ENCODE results near the gene RIN2. TPM values are rescaled to one million over a fixed set of nuclear protein-coding genes. Genes with fewer than 3 reads are reported as not detected.

RIN2 gene
- total RNA-seq: 10 to 100 TPM; 49.2 to 68.0 TPM
- long read RNA-seq, donor 1, partial matches to known transcripts: 13 of 24 reads
- long read RNA-seq, donor 1, other reads (novel, unspliced or antisense): 11 of 24 reads
- long read RNA-seq, donor 2, partial matches to known transcripts: 9 of 24 reads
- long read RNA-seq, donor 2, other reads (novel, unspliced or antisense): 15 of 24 reads

GRCh38 chr20:19758133-19758500, at the start of gene RIN2:
RIN2 (plus strand) TSS chr20:19758258; CDS start chr20:19889602, 131,344 bp downstream.
- DNase-seq (ENCODE audit: low spot score): no peak

GRCh38 chr20:19709635-19710335, 48.3 kb upstream of the RIN2 start:
- no peak for DNase-seq (ENCODE audit: low spot score)
- intact Hi-C loops (cut with DNase I): no loop called here

More at GRCh38 chr20:19758133-19758500, at the start of gene RIN2:
- intact Hi-C loops (cut with DNase I): no loop called here

- intact Hi-C loops (cut with DNase I): no loop called here
- DNase-seq (ENCODE audit: low spot score): no peak
These were observed 47.5 kb upstream of the RIN2 start for GRCh38 chr20:19710336-19711120.

GRCh38 chr20:19711126-19711525, 46.9 kb upstream of the RIN2 start:
- no peak for DNase-seq (ENCODE audit: low spot score)
- intact Hi-C loops (cut with DNase I): no loop called here

- intact Hi-C loops (cut with DNase I): no loop called here
- DNase-seq (ENCODE audit: low spot score): no peak
These were observed 45.3 kb upstream of the RIN2 start for GRCh38 chr20:19712721-19713260.

GRCh38 chr20:19713822-19714578, 44.1 kb upstream of the RIN2 start:
- DNase-seq (ENCODE audit: low spot score): no peak
- intact Hi-C loops (cut with DNase I): no loop called here

- intact Hi-C loops (cut with DNase I): no loop called here
- no peak for DNase-seq (ENCODE audit: low spot score)
These were observed 43.5 kb upstream of the RIN2 start for GRCh38 chr20:19714579-19714840.

GRCh38 chr20:19715986-19716385, 42.1 kb upstream of the RIN2 start:
- no peak for DNase-seq (ENCODE audit: low spot score)
- intact Hi-C loops (cut with DNase I): no loop called here

- DNase-seq (ENCODE audit: low spot score): no peak
- intact Hi-C loops (cut with DNase I): no loop called here
These were observed 39.2 kb upstream of the RIN2 start for GRCh38 chr20:19718880-19719279.

- intact Hi-C loops (cut with DNase I): no loop called here
- no peak for DNase-seq (ENCODE audit: low spot score)
These were observed 37.1 kb upstream of the RIN2 start for GRCh38 chr20:19720991-19721390.

- DNase-seq (ENCODE audit: low spot score): no peak
- intact Hi-C loops (cut with DNase I): no loop called here
These were observed 35.0 kb upstream of the RIN2 start for GRCh38 chr20:19723051-19723450.

GRCh38 chr20:19723813-19724430, 34.1 kb upstream of the RIN2 start:
- intact Hi-C loops (cut with DNase I): no loop called here
- DNase-seq (ENCODE audit: low spot score): no peak

- no peak for DNase-seq (ENCODE audit: low spot score)
- intact Hi-C loops (cut with DNase I): no loop called here
These were observed 32.7 kb upstream of the RIN2 start for GRCh38 chr20:19725373-19725772.

GRCh38 chr20:19725814-19726525, 32.1 kb upstream of the RIN2 start:
- no peak for DNase-seq (ENCODE audit: low spot score)
- intact Hi-C loops (cut with DNase I): no loop called here

- no peak for DNase-seq (ENCODE audit: low spot score)
- intact Hi-C loops (cut with DNase I): no loop called here
These were observed 30.7 kb upstream of the RIN2 start for GRCh38 chr20:19727251-19727847.

- intact Hi-C loops (cut with DNase I): no loop called here
- DNase-seq (ENCODE audit: low spot score): no peak
These were observed 28.4 kb upstream of the RIN2 start for GRCh38 chr20:19729672-19730071.

GRCh38 chr20:19730706-19731105, 27.4 kb upstream of the RIN2 start:
- intact Hi-C loops (cut with DNase I): no loop called here
- no peak for DNase-seq (ENCODE audit: low spot score)

- intact Hi-C loops (cut with DNase I): no loop called here
- DNase-seq (ENCODE audit: low spot score): no peak
These were observed 23.2 kb upstream of the RIN2 start for GRCh38 chr20:19734811-19735210.
